ENCODE data around the gene FLNB.

Gene FLNB

DNA sequence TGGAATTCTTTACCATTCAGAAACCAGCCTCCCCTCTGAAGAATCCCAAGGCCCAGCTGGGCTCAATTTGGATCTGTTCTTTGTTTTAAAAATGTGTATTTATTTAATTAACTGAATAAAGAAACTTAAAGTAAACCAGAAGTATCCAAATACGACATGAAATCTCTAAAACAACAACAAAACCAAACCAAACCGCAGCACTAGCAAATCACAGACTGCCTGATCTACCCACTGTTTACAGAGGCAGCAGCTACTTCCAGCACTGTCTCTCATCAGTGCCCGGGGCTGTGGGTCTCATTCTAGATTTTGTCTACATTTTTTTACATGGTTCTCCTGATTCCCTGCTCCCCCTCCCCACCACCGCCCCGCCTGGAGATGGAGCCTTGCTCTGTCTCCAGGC lies 2.3 kb downstream of the FLNB start:
- DNase-seq, result no peak

DNA sequence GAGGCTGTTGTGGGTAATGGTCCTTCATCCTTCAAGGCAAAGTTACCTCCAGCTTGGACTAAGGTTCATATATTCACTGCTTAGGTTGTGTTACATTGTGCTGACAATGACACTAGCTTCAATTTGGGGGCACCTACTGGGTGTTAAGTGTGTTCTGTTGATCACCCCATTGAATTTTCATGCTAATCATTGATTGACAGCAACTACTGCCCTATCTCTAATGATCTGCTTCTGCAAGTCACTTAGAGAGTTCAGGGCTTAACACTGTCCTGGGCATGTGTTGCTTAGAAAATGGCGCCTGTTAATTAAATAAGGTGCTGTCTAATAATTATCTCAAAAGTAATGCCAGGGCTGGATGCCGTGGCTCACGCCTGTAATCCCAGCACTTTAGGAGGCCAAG lies 3.4 kb downstream of the FLNB start:
- no peak for DNase-seq

DNA sequence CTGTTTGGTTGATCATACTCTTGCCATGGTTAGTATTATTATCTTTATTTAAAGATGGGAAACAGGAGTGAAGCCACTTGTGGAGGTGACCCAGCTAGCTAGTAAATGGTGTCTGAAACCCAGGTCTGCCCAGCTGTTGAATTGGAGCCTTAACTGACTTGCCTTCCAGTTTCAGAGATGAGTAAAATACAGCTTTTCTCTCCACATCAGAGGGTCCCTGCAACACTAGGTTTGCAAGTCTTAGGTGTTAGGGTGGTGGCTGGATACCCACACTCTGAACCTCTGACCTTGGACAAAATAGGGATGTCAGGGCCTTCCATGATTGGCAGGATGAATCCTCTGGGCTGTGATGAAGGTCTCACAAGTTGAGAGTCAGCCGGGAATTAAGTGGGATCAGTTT lies 4.1 kb downstream of the FLNB start:
- DNase-seq, result no peak

DNA sequence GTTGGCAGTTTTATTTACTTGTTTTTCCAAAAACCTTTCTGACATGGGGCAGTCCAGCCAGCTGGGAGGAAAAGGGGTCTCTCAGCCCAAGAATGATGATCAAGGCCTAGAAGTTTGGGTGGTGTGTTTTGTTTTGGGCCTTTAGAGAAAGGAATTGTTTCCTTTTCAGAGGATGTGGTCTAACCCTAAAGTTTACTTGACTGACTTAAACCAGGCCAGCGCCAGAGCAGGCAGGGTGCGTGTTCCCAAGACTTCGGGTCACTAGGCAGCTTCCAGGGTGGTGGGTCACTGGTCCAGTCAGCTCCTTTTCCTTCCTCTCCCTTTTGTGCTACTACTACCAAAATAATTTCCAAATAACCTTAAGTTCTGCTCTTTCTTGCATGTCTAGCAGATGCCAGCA lies 4.9 kb downstream of the FLNB start:
- DNase-seq, result no peak

DNA sequence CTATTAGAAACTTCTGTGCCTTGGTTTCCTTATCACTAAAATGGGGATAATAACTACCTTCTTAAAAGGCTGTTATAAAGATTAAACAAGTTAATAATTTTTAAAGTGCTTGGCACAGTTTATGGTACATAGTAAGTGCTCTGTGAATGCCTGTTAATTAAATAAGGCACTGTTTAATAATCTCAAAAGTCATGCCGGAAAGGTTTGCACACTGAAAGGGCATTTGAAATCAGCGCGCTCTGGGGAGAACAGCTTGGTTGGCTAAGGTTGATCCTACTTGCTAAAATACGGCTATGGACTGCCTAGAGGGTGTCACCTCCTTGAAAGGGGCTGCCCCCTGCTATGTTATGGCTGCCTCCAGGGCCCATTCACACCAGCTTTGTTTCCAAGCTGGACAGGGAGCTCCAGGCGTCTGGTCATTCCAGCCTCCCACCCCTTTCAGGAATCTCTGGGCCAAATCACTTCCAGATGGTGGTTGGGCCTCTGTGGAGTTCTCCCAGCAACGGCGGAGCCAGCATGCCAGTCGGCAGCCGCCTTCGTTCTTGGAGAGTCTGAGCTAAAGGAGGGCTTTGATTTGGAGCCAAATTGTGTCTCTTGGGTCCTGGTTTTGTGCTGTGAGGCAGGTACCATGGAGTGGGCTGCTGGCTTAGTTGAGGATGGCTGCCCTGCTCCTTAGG lies 5.9 kb downstream of the FLNB start:
- no peak for DNase-seq

DNA sequence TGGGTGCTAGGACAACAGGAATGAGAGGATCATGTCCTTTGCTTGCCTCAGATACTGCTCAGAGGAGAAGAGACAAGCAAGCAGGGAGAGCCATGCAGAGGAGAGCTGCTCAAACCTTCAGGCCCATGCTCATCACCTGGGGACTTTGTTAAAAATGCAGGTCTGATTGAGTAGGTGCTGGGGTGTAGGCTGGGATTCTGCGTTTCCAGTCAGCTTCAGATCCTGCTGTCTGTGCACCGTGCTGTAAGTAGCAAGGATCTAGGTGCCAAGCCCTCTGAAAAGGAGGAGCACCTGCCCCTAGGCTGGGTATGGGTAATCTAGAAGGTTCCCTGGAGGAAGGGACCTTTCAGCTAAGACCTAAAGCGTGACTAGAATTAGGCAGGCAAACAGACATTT lies 7.3 kb downstream of the FLNB start:
- no peak for DNase-seq

DNA sequence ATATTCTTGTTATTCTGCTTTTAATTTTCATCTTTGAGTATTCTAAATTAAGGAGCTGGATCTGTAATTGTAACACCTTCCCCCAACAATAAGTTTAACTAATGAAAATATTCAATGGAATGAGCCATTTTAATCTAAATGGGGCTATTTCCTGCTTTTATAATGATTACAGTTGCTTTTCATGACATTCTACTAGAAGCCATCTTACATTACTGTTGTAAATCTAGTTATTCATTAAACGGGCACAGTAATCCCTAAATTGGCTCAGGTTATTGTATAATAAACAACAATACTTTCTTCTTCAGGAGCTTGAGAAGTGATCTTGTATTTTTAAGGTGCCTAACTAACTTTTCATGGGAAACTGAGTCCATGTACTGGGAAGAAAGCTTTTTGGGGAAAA lies 8.5 kb downstream of the FLNB start:
- DNase-seq, result no peak

DNA sequence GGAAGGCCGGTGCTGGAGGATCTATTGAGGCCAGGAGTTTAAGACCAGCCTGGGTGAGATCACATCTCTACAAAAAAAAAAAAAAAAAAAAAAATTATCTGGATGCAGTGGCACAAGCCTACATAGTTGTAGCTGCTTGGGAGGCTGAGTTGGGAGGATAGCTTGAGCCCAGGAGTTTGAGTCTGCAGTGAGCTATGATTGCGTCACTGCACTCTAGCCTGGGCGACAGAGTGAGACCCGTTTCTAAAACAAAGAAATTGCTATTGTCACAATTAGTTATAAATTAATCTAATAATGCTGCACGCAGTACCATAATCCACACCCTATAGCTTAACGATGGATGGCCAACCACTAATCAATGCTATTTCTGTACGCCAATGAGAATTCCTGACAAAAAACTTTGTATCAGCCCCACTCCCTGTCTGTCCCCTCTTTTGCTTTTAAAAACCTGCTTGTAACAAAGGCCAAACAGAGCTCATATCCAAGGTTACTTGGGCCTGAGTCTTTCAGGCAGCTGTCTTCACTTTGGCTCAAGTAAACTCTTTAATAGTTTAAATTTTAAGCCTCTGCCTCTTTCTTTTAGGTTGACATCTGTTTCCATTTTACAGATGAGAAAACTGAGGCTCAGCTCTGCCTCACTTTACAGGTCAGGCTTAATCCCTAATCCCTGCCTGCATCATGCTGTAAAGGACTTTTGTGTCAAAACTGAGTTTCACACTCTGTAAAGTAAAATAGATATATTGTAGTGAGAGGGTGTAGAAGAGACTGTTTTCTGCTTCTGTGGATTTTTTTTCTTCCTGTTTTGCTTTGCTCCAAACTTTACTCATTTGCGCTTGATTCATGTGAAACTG lies 10.9 kb downstream of the FLNB start:
- no peak for DNase-seq

DNA sequence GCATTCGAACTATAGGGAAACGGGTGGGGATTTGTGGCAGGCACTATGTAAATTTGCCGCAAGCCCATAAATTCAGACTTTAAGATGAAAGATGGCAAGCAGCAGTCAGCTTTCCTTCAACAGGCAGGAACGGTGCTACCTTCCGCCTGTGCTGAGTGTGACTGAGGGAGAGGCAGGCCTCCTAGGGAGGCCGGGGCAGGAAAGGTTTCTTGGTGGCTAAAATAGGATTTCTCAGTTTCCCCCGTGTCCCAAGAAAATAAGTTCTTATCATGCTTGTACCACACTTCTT lies 12.5 kb downstream of the FLNB start:
- no peak for DNase-seq

DNA sequence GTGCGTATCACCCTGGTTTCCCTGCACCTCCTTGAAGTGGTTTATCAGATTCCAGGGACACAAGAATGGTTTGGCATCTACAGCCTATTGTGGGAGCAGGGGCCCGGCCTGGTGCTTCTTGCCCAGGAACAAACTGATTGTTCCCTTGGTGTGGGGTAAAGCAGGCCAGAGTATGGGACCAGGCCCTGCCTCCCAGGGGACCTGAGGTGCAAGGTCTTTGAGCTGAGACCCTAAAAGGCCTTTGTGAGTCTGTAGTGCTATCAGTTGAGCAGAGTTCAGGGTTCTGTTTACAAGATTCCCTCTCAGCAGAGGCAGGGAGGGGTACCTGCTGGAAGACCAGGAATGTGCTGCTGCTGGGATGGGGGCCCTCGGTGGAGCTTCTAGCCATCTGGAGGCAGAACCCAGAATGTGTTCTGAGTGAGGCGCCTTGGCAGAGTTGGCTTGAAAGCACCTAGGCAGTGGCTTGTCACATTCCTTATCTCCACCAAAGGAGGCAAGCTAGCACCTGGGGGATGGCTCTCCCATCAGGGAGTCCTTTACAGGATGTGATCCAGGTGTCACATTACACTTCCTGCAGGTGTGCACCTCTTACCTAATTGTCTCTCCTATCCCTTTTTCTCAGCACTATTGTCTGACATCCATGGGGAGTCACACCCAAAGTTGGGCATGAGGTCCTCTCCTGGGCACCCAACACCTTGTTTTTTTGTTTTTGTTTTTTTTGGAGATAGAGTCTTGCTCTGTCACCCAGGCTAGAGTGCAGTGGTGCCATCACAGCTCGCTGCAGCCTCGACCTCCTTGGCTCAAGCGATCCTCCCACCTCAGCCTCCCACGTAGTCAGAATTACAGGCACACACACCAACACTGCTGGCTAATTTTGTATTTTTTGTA lies 13.1 kb downstream of the FLNB start:
- DNase-seq, result no peak

DNA sequence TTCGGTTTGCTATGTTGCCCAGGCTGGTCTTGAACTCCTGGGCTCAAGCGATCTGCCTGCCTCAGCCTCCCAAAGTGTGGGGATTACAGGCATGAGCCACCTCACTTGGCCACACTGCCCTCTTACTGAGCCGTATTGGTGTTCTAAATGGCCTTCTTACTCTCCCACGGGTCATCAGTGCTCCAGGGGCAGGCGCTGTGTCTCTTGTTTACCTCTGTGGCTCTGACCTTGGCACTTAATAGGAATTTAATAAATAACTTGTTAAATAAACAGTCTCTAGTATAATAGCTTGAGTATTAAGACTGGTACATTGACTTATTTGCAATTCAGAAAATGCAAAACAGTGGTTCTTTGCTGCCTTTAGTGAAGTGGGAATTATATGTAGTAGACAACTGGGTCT lies 13.7 kb downstream of the FLNB start:
- DNase-seq, result no peak

DNA sequence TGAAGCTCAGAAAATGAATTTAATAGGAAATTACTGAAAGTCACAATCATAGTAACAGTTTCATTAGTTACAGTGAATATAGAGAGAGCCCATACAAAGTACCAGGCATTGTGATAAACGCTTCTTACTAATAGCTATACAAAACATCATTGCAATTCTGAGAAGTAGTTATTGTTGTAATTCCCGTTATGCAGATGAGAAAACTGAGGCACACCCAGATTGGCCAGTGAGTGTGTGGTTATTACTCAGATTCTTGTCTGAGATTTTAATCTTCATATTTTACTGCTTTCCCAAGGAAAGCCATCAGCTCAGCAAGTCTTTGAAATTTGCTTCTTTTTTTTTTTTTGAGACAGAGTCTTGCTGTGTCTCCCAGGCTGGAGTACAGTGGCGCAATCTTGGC lies 14.3 kb downstream of the FLNB start:
- DNase-seq, result no peak

DNA sequence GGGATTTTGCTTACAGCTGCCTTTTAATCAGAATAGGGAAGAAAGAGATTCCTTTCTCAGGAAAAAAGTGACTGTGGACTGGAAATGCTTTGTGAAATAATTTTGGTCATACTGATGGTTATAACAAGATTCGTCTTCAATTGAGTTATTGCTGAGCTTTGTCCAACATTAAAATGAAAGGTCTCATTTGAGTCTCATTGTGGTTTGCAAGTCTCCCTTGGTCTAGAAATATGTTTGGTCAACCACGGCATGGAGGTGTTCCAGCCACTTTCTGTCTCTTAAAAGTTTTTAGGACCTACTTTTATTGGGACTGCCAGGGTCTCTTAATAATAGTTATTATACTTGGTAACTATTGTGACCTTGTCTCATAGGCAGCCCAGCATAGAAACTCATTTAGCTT lies 15.3 kb downstream of the FLNB start:
- no peak for DNase-seq

DNA sequence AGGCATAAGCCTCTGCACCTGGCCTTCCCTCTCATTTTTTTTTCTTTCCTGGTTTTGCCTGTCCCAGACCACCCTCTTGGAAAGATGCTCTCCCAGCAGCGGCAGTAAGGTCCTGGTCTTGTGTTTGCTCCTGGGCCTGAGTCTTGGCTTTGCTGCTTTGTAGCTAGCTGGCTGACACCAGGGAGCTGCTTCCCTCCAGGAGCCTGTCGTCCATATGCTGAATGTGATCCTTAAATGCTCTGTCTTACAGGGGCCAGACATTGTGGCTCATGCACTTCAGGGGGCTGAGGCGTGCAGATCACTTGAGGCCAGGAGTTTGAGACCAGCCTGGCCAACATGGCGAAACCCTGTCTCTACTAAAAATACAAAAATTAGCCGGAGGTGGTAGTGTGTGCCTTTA lies 17.2 kb downstream of the FLNB start:
- DNase-seq, result no peak

DNA sequence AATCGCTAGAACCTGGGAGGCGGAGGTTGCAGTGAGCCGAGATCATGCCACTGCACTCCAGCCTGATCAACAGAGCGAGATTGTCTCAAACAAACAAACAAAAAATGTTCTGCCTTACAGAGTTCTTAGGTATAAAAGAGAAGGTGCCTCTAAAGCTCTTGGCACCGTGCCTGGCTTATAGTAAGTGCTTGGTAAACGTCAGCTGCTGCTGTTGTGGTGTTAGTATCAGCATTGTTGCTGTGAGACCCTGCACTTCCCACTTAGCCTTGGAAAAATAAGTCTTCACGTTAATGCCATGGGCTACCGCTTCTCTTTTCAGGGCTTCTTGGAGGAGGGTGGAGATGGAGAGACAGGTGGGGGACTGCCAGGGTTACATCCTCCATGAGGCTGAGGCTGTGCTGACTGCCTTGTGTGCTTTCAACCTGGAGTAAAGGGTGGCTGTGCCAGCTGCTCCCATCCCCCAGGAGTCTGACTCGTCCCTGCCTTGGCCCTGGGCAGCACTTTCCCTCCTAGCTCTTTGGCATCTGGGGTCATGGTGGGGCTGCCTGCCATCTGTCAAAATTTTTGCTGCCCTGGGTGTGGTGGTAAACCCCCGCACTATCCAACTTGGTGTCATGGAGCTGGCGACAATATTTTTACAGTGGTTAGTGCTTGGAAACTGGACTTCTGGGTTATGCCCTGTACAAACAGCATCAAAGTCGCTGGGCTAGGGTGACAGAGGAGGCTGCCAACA lies 17.8 kb downstream of the FLNB start:
- no peak for DNase-seq

DNA sequence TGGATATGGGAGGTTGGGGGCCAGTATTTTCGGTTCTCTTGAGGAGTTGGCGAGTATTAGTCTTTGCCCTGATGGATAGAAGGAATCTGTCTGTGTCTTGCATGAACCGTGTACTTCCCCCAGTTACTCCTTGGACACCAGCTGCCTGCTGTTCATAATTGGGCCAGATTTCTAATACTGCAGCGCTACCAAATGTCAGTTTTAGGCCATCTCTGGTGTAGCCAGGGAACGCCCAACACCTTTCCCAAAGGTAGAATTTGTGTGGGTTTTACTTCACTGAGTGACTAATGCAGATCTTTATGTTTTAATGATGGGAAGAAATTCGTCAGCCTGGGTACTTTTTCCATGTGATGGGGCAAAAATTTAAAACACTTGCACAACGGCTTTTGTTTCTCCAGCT lies 18.4 kb downstream of the FLNB start:
- no peak for DNase-seq

DNA sequence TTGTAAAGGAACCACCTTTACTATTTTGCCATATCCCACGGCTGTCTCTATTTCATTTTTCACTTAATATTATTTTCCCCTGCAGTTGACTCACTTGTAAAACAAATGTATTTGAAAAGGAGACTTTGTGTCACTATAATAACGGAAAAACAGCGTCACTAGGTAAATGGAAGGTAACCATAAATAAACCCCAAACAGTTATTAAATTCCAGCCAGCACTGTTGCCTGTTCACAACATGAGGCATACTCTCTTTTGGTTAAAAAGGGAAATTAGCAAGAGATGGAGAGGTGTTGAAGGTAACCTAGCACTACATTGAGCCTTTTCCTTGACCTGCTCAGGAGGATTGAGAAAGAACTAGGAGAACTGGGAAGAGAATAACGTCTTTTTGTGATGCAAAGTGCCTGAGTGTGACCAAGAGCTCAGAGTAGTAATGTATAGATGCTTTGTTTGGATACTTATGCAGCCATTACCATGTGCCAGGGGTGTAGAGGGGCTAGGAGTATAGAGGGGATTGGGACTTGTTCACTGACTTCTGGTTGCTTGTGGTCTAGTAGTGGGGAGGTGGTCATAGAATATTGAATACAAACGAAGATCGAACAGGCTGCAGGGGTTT lies 19.6 kb downstream of the FLNB start:
- DNase-seq, result no peak

DNA sequence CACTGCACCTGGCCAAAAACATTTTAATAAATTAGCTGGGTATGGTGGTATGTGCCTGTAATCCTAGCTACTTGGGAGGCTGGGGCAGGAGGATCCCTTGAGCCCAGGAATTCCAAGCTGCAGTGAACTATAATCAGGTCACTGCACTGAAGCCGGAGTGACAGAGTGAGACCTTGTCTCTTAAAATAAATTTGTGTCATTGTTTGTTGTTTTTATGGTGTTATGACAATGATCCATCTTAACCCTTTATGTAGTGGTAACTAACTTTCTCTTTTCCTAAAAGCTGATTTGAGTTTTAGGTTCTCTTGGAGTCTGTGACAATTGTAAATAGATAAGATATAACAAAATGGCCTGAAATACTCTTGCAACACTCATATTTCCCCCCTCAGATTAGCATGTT lies 20.7 kb downstream of the FLNB start:
- DNase-seq, result no peak

DNA sequence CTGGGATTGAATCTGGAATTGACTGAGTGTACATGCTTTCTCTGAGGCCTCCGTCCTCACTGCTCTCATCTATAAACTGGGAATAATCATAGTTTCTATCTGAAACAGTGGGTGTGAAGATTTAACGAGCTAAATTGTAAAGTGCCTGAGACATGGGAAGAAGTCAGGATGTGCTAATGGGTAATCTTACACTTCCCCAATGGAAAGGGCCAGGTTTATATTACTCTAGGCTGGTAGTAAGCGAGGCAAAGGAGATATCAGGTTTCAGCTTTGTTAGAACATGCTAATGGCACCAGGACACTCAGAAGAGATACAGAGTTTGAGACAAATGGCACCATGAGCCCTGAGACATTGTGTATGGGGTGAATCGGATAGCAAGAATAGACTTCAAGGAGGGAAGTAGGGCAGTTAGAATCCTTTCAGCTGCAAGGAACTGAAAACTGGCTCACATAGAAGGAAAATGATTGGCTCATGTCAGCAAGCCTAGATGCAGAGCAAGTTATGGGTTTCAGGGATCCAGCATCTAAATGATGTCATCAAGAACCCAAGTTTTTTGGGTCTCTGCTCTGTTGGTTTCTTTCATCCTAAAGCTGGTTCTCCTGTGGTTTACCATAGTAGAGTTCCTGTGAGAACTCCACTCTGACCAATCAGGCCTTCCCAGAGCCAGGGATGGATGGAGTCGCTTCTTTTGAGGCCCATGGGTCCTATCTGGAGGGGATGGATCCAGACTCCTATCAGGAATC lies 21.8 kb downstream of the FLNB start:
- DNase-seq, result no peak

DNA sequence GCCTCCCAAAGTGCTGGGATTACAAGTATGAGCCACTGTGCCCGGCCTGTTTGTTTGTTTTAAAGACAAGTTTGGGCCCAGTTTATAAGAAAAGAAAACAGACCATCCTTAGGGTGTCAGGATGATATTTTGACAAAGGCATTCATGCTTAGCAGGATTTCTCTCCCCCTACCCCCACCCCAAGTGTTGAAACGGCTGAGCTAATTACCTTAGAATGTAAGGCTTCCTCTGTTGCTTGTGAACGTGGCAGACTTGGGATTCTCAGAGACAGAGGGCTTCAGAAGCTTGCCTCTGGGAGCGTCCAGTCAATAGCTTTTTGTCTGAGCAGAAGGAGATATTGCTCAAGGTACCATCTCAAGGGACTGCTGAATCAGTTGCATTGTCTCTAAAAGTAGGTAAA lies 24.0 kb downstream of the FLNB start:
- no peak for DNase-seq

DNA sequence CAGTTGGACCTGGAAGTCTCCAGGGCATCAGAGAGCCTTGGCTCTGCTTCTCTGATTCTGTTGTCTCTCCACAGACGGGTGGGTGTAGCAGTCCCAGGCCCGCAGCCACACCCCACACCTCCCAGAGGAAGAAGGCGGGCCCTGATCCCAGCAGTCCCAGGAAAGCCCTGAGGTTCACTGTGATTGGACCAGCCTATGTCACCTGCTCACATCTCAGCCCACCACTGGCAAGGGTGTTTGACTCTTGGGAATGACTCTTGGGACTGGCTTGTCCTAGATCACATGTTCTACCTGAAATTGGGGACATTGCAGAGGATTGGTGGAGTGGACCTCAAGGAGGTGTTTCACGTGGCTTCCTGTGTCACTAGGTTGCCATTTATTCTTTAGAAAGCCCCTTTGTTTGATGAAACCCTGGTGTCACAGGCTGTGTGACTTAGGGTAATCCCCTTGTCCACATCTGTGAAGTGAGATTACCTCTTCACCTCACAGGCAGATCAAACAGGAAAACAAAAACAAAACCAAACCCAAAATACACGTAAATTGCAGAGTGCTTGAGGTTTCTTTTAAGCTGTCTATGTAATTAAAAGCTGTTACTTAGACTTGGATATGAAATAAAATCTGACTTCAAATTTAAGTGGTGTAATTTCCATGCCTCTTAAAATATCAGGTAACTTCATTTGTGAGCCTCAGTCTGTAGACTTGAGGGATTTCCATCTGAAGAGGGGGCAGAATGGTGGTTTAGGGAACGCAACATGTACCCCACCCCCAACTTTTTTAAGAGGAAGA lies 26.7 kb downstream of the FLNB start:
- DNase-seq, result no peak
